HG02759 (cell line): Measurements from ENCODE around the gene PI16.
A peak's percentile ranks its signal among the peaks of the same experiment; 100 is the strongest.
"Not testable (repeated sequence)": the region's sequence is repeated elsewhere in the genome, so short reads cannot be mapped to it uniquely, and the experiment has no call there.

Experiments used
- ATAC-seq: cut with Tn5 transposase; IDR thresholded peaks from one replicate; pipeline ENCODE4 v1.9.1; 2021; ENCODE audit warnings: mild to moderate bottlenecking, moderate library complexity; ENCODE audit not compliant: unreplicated experiment

The PI16 gene

DNA sequence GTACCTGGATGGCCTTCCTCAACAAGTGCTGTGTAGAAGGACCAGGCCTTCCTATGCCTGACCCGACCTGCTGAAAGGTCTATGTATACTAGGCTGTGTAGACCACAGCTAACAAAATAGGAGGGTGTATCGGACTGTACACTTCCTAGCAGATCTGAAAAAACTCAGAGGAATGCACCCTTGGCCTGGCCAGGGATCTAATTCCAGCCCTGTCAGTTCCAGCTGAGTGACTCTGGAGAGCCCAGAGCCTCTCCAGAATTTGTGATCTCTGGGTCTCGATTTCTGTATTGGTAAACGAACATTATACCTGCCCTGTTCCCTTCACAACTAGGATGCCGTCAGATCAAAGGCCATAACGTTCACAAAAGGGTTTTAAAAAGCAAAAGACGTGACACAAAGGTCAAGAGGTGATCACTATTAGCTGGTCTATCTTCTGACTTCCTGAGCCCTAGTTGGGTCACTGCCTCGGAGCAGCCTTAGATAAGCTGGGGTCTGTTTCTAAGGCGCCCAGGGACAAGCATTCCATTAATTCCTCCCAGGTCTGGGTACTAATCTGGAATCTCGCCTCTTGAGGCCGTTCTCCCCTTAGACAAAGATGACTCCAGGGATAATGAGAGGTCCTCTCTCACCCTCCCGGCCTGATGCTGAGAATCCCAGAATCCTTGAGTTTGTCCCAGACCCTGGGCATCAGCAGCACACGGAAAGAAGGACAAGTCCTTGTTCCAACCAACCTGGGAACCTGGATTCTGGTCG, 17.6 kb downstream of the PI16 start:
- ATAC-seq, result no peak

DNA sequence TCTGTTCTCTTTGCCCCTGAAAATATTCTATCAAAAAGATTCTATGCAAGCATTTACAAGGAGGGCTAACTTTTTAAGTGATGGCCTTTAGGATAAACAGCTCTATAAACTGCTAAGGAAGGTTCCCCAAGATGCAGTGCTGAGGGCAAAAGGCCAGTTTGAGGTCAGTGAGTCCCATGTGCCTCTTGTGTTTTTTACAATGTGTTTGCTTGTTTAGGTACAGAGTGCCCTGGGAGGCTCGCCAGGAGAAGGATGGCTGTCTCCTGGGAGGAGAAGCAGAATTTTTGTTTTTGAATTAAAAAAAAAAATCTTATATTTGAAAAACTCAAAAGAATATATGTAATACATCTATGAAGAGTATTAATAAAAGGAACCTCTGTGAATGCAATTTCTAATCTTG, 18.7 kb downstream of the PI16 start:
- no peak for ATAC-seq

DNA sequence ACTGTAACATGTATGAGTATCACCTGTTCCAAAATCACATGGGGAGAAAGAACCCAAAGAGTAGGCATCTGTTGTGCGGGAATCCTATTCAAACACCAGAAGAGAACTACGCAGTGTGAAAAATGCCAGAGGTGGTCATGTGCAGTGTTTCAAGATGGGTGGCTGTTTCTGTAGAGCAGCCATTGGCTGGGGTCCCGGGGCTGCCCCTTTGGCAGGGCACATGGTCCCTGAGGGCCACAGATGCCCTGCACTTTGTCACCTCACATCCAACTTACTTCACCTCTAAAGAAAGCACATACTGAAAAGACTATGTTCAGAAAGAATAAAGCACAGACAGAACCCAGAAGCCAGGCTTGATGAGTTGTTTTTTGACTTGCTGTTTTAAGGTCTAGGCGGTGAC, 19.1 kb downstream of the PI16 start:
- no peak for ATAC-seq

DNA sequence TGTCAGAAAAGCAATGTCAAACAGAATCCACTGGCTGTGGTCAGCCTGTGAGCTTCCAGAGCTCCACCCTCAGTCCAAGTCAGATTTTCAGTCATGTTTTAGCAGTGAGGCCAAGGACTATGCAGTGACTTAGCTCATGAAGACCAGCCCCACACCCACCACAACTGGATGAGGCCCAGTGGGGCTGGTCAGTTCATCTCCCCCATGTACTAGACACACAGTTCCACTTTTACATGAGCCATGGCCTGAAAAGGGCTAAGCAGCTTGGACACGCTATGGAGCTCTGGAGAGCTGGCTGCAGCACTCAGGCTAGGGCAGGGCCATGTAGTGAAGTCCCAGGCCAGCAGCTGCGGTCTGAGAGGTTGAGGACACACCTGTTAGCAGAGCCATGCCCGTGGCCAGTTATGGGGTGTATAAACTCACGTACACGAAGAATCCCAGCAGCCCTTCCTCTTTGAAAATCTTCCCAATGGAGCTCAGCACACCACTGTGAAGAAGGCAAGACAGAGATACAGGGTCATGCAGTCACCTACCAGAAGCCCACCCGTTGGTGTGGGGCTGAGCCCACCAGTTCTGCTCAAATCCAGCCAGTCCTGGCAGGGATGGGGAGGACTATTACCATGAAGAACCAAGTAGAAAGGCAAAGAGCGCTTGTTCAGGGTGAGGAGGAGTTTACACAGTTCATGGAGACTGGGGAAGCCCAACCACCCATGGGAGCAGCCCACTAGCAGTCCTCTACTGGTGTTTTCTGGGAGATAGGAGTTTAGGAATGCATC, 20.9 kb downstream of the PI16 start:
- ATAC-seq, result no peak

DNA sequence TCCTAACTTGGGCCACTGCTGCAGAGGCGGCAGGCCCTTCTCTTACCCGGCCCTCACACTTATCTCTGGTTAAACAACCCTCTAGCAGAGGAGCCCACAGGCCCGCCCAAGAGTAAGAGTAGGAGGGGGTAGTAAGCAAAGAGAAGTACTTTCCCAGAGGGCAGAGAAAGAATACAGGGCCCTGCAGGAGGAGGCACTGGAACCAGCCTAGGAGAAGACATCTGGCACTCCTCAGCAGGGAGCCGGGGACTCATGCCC, 21.4 kb downstream of the PI16 start:
- ATAC-seq, result no peak

DNA sequence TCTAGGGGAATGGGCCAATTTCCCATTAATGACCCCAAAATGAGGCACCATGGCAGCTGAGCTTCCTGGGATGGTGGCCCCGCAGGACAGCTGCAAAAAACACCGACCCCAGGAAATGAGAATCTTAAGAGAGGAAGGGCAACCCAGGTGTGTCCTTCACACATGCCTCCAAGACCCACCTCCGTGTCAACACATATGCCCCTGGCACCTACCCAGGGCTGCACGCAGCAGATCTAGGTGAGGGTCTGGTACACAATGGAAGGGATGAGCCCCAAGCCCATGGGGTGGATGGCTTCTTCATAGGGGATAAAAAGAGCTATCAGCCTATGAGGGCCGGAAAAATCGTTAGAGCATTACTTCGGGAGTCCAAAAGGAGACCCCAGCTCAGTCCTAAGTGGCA, 22.0 kb downstream of the PI16 start:
- ATAC-seq, result no peak

DNA sequence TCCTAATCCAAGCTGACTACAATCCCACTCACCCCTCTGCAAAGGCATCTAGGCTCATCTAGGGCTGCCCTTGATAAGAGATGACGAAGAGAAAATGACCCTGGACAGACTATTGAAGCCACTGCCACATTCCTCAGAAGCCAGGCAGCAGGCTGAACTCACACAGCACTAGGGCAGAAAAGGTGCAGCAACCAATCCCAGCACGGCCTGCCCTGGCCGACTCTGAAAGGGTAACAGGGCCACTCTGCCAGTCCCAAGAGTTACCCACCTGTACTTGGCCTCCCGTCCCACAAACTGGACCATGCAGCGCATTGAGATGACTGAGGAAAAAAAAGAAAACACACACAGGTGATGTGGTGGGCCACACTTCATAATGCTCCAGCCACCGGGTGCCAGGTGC, 22.4 kb downstream of the PI16 start:
- no peak for ATAC-seq

DNA sequence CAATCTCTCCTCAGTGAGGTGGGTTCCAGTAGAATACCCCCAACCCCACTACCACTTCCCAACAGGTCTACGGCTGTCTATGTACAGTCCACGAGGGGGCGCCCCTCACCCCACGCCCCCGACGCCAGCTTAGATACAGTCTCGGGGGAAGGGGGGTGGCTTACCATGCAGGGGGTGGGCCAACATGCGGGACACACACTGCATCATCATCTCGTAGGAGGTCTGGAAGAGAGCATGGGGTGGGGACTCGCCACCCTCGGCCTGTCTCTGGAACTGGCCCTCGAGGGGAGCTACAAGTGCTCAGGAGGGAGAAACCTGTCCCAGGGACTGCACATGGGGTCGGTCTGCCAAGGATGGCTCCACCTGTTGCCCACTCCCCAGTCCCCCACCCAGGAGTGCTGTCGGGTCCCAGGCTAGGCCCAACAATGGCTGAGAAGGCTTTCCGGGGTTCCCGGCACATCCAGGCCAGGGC, 23.0 kb downstream of the PI16 start:
- no peak for ATAC-seq

DNA sequence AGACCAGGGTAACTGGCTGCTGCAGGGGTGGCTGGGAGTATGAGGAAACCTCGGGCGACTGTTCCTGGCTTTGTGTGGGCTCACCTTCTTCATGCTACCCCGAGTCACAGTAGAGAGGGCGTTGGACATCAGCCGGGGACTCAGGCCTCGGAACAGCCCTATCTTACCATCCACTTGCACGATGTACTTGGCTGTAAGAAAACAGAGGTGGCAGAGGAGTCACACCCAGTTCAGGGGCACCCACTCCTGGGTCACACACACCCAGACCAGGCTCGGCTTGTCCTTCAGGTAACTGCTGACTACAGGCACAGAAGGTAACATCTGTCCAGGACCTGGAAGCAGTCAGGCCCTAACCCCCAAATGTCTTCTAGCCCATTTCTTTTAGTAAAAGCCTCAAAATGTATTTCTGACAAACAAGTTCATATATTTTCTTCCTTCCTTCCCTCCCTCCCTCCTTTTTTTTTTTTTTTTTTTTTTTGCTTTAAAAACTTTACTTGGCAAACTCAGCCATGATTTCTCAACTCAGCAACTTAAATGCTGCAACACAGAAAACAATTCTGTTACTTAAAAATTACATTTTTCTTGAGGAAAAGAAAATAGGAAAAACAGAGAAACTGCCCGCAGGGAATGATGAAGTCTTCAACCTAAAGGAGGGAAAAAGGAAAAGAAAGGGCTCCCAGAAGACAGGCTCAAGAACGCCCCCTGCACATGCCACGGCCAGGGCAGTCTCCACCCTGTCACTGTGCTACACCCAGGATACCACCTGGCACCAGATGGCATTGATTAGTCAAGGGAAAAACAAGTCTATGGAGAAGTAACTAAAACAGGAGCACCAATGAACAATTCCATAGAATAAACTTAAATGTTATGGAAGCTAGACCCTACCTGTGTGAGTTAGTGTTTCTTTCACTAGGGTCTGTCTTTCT, 24.1 kb downstream of the PI16 start:
- ATAC-seq, result no peak

DNA sequence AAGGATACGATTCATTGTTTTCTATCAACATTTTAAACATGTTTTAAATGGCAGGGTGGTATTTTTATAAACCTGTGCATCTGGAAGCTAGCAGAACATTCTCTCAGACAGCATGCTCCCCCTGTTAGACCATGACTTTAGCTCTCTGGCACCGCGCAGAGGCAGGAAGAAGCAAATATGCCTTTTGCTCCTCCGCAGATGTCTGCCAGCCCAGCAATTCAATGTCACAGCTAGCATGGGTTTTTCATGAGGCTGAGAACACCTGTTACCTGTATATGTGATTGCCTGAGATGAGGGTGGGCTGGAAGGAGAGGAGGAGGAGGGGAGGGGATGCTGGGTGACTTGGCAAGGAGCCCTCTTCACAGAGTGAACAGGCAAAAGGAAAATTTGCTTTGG, 24.8 kb downstream of the PI16 start:
- no peak for ATAC-seq

DNA sequence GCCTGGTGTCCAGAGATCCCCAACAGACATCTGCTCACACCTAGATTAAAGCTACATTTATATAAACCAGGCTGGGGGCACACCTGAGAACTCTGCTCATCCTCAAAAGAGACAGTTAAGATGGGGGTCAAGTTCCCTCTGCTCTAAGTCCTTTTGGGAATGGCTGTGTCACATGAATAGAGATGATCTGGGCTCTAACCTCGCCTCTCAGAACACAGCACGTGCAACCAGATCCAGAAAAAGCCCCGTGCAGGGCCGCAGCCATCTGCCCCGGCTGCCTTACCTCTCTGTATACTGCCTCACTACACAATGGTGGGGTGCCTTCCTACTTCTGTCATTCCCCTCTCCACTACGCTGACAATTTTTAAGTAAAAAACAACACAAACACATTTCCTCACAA, 25.6 kb downstream of the PI16 start:
- no peak for ATAC-seq

DNA sequence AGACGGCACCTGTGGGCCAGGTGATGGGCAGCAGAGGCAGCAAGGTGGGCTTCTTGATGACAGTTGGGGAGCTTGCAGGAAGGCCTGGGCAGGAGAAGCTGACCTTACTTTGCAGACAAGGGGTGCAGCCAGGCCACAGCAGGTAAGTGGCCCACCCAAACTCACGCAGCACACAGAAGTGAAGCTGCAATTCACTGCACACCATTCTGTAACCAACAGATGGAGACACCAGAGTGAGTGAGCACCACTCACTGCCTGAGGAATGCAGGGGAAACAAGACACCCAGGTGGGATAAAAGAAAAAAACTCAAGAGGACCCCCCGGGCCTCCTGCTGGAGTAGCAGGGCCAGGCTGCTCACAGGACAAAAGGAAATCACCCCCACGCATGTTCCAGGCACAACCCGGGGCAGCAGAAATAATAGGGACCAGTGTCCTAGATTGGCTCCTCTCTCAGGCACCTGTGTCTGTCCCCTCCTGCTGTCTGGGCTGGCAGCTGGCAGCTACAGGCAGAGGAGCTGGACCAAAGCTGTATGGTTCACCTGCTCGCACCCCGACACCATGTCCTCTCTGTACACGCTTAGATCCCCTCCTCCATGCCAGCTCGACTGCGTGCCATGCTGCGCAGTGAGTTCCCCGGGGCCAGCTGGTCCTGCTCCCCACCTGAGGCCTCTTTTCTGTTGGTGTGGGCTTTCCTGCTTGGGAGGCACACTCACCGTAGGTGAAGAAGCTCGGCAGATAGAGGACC, 26.5 kb downstream of the PI16 start:
- ATAC-seq, result no peak

DNA sequence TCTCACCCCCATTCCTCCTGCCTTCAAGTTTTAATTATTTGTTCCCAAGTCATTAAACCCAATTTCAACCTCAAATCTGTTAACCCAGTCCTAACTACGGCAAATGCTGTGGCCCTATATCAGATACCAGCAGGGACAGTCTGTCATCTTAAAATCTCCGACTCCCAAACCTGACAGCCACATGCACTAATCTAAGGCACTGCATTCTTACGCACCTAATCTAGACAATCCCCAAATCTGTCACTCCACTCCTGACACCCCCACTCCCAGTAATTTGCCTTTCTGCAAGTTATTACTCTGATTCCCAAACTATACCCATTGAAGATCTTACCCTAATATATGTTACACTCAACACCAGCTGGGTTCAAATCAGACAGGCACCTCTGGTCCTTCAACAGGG, 29.0 kb downstream of the PI16 start:
- no peak for ATAC-seq

DNA sequence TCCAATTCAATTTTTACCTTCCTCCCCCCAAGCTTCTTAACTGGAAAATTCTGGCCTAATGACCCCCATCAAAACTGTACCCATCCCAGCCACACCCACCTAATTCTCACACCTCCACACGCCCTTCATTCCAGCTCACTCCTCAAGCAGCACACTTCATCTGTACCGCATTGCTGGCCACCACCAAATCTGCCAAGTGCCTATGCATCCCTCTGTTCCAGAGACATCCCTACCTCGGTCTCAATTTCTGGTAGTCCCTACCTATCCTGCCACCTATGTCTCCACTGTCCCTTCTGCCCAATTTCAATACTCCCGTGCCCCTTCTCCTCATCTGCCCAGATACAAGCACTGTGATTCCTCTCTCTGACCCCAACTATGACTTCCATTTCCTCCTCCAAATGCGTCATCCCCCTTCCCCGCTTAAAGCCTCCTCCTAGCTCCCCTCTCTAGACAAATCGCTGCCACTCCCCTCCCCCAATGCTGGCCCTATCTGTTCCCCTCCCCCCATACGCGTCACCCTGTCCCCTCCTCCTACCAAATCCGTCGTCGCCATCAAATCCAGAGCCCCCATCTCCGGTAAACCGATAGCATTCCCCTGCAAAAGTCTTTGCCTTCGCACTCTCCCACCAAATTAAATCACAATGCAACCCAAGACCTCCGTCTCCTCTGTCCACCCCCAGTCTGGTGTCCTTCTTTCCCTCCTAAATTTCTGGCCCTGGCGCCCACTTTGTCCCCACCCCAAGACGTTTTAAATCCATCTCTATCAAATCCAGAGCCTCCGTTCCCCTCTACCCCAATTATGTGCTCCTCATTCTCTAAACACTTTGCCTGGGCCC, 30.3 kb downstream of the PI16 start:
- ATAC-seq, result no peak

DNA sequence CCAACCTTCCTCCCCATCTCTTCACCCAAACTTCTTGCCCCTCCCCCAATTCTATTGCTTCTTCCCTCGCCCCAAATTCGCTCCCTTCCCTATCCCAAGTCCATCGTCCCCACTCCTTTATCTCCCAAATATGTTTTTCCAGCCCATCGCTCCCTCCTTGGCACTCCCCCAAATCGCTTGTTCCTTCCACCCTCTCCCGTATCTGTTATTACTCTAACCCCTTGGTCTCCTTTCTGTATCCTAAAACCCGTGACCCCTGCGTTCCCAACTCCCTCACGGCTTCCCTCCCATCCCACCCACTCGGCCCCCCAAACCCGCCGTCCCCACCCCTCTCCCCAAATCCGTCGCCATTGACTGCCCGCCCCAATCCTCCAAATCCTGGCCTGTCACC, 30.9 kb downstream of the PI16 start:
- no peak for ATAC-seq

DNA sequence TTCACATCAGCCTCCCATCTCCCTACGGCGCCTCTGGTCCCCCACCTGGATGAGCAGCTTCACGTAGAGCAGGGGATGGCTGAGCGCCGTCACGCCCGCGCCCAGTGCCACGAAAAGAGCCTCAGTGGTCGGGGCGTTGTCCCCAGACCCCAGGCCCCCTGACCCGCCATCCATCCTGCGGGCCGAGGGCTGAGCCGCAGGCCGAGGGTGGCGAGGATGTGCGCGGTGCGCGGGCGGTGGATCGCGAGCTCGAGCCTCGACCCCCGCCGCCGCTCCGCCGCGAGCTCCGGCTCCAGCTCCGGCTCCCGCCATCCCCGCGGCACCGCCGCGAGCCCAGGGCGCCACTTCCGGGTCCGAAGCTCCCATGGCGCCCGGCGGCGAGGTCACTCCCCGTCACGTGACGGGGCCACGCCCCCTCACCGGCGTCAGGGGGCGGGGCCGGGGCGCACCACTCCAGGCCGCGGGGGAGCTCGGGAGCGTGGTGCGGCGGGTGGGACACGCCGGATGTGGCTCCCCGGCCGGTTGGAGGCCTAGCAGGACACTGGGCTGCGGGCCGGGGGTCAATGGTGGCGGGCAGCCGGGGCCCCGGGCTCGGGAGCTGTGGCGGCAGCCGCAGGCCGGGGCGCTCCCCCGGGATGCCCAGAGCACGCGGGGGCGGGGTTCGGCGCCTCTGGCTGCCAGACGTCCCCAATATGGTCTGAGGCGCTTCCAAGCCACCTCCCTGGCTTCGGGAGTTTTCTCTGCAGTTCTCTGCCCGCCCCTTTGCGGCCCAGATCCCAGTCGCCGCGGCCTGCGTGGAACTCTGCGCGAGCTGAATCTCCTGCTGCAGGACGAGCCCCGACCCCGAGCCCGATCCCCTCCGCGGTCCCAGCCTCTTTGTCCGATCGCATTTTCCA, 31.5 kb downstream of the PI16 start, which contains the start of gene MTCH1:
Gene MTCH1, minus strand, starts transcription at position 389 of the 896 bp plus-strand sequence. Its CDS starts 23 bp downstream, at position 366.
- ATAC-seq, result peak; percentile 90

DNA sequence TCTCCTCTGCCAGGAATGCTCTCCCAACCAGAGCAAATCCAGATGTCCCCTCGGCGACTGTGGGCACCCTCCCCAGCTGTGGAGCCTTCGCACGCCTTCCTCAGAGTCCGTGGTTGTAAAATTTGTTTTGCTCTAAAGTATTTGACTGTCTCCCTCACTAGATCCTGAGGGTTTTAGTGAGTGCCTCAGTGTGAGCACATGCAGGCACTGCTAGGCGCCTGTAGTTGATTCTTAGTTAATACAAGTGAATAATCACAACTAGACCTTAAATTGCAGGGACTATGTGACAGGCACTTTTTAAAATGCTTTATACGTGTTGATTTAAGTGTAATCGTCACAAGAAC, 32.1 kb downstream of the PI16 start:
- no peak for ATAC-seq

DNA sequence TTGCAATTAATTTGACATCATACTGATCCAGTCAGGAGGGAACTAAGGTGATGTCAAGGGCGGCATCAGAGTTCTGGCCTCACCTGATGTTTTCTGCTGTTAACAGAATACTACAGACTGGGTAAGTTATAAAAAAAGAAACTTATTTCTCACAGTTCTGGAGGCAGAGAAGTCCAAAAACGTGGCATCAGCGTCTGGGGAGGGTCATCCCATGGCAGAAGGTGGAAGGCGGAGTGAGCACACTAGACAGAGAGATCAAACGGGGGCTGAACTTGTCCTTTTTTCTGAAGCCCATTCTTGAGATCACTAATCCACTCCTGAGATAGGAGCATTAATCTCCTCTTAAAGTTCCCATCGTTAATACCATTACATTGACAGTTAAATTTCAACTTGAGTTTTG, 34.7 kb downstream of the PI16 start:
- ATAC-seq, result no peak

DNA sequence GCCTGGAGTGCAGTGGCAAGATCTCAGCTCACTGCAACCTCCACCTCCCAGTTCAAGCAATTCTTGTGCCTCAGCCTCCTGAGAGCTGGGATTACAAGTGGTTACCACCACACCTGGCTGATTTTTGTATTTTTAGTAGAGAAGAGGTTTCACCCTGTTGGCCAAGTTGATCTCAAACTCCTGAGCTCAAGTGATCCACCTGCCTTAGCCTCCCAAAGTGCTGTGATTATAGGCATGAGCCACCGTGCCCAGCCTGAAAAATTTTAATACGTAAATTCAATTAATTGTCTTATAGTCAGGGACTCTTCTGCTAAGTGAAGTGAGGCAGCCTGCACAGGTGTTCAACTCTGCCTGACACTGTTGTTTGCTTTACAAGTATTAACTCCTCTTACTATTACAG, 35.9 kb downstream of the PI16 start:
- not testable (repeated sequence) for ATAC-seq
